ENCODE data around the gene SCN8A. TPM values are rescaled to one million over a fixed set of nuclear protein-coding genes. Genes with fewer than 3 reads are reported as not detected.
A peak's percentile ranks its signal among the peaks of the same experiment; 100 is the strongest.

Gene SCN8A
- total and polyA plus RNA-seq, 2 experiments from 2014 or later: 0.88 to 3.7 TPM

DNA sequence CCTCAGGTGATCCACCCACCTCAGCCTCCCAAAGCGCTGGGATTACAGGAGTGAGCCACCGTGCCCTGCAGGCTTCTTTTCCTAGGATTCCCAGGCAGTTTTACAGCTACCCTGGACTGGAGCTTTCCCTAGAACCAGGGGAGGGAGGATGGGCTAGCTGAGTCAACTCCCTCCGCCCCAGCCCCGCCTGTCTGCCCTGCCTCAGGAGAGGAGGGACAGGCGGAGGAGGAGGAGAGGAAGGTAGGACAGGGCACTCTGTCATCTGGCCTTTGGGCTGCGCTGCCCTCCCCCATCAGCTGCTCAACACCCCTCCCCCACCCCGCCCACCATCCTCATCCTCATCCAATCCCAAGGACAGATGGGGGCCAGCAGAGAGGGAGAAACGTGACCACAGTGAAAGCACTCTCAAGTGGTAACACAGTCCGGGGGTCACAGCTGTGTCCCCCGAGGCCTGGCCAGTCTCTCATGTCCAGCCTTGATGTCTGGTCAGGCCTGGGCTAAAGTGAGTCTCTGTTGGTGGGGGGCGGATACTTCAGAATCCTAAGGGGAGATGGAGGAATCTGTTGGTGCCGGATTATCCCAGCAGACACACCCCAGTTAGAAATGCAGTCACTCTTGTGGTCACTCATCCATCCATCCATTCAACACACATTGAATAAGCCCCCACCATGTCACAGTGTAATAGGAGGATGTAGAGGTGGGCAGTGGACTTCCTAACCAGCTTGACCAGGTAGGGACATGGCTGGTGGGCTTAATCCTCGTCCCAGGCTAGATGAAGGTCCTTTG is 245.2 kb downstream of the SCN8A start:
- TF ChIP-seq, protein P1, sequence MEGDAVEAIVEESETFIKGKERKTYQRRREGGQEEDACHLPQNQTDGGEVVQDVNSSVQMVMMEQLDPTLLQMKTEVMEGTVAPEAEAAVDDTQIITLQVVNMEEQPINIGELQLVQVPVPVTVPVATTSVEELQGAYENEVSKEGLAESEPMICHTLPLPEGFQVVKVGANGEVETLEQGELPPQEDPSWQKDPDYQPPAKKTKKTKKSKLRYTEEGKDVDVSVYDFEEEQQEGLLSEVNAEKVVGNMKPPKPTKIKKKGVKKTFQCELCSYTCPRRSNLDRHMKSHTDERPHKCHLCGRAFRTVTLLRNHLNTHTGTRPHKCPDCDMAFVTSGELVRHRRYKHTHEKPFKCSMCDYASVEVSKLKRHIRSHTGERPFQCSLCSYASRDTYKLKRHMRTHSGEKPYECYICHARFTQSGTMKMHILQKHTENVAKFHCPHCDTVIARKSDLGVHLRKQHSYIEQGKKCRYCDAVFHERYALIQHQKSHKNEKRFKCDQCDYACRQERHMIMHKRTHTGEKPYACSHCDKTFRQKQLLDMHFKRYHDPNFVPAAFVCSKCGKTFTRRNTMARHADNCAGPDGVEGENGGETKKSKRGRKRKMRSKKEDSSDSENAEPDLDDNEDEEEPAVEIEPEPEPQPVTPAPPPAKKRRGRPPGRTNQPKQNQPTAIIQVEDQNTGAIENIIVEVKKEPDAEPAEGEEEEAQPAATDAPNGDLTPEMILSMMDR (IDR thresholded peaks at IDR 0.05; ENCODE audit: low read depth, low read length): no peak
- no peak overlapping the region for H3K4me3 ChIP-seq
- DNase-seq (ENCODE audit: low read depth in 1 of 2, low spot score in 1 of 2): no peak
- H3K27ac ChIP-seq: no peak overlapping the region
- H3K4me1 ChIP-seq (ENCODE audit: low read depth): peaks cover 19% of the 10 kb centered on the region
- no peaks in the 10 kb centered on the region for H3K9me3 ChIP-seq (ENCODE audit: low read depth)
- no peaks in the 10 kb centered on the region for H3K27me3 ChIP-seq
- no peaks in the 10 kb centered on the region for H3K36me3 ChIP-seq

DNA sequence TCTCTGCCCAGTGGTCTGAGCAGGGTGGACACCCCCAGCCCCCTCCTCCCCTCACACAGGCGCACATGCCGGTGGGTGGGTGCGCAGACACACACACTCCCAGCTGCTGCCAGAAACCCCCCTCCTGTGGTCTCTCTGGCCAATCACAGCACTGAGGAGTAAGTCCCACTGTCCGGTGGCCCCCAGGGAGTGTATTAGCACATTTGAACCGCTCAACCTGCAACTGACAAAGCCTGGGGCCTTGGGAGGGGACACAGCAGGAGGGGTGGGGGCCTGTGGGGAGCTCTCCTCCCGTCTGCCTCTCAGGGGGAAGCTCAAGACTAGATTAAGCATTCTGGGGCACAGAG is 245.8 kb downstream of the SCN8A start:
- DNase-seq (ENCODE audit: low read depth in 1 of 2, low spot score in 1 of 2): no peak
- Histone ChIP-seq H3K4me1 (ENCODE audit: low read depth) (peaks cover 19% of the 10 kb centered on the region), H3K4me3 (no peak overlapping the region), H3K36me3 (no peaks in the 10 kb centered on the region), H3K9me3 (ENCODE audit: low read depth) (no peaks in the 10 kb centered on the region), H3K27ac (no peak overlapping the region), H3K27me3 (no peaks in the 10 kb centered on the region)
- TF ChIP-seq, protein P1 (IDR thresholded peaks at IDR 0.05; ENCODE audit: low read depth, low read length): no peak

DNA sequence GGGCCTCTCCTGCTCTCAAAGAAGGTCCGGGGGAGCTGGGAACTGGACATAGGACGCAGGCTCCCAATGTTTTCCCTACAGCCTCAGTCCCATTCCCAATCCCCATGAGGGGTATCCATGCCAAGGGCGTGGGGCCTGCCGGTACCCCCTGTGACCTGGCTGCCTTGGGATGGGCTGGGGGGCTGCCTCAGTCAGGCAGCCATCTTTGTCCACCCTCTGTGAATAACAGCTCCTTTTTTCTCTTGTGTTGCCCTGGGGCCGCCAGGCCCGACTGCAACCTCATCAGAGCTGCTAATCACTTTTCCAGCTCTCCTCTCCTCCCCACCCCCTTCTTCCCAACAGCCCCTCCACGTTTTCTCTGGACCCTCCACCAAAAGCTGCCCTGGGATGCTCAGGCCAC is 246.3 kb downstream of the SCN8A start:
- TF ChIP-seq, protein P1 (IDR thresholded peaks at IDR 0.05; ENCODE audit: low read depth, low read length): no peak
- Histone ChIP-seq H3K27ac (no peak overlapping the region), H3K4me3 (no peak overlapping the region), H3K9me3 (ENCODE audit: low read depth) (no peaks in the 10 kb centered on the region), H3K36me3 (no peaks in the 10 kb centered on the region), H3K4me1 (ENCODE audit: low read depth) (peaks cover 19% of the 10 kb centered on the region), H3K27me3 (no peaks in the 10 kb centered on the region)
- DNase-seq (ENCODE audit: low read depth in 1 of 2, low spot score in 1 of 2): no peak

DNA sequence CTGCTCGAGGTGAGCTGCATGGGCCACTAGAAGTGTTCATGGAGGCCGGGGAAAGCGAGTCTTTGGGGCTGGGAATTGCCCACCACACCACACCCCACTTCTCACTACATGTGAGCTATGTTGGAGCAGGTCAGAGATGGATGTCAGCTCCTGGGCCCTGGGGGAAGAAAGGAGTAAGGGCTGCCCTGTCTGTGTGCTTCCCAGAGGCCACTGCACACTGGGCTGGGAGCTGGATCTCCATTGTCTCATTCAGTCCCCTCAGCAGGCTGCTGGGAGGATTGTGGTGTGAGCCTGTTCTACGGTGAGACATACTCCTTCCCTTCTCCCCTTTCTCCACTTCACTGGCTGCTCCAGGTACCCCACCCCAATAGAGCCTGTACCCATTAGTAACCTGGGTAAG is 247.0 kb downstream of the SCN8A start:
- Histone ChIP-seq H3K27ac (no peak overlapping the region), H3K4me1 (ENCODE audit: low read depth) (peaks cover 19% of the 10 kb centered on the region), H3K36me3 (no peaks in the 10 kb centered on the region), H3K27me3 (no peaks in the 10 kb centered on the region), H3K9me3 (ENCODE audit: low read depth) (no peaks in the 10 kb centered on the region), H3K4me3 (no peak overlapping the region)
- TF ChIP-seq, protein P1 (IDR thresholded peaks at IDR 0.05; ENCODE audit: low read depth, low read length): no peak
- DNase-seq (ENCODE audit: low read depth in 1 of 2, low spot score in 1 of 2): no peak

DNA sequence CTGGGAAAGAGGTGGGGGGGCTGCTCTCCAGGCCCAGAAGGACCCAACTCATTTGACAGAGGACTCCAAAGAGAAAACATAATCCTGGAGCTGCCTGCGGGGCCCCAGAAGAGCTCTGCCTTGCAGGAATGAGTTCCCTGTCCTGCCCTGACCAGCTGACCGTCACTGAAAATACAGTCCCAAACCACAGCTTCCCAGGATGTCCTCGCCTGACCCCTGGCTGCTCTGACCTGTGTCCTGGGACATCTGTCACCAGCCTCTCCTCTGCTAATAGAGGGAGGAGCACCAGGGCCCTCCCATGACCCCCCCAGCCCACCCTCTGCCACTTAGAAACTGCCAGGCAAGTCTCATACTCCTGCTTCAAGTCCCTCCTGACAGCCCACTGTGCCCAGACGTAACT is 247.7 kb downstream of the SCN8A start:
- H3K4me3 ChIP-seq: no peak overlapping the region
- peaks cover 19% of the 10 kb centered on the region for H3K4me1 ChIP-seq (ENCODE audit: low read depth)
- H3K9me3 ChIP-seq (ENCODE audit: low read depth): no peaks in the 10 kb centered on the region
- no peaks in the 10 kb centered on the region for H3K27me3 ChIP-seq
- peak in 1 of 2 donors; percentile 63 for DNase-seq (ENCODE audit: low read depth in 1 of 2, low spot score in 1 of 2)
- no peak overlapping the region for H3K27ac ChIP-seq
- TF ChIP-seq, protein P1 (IDR thresholded peaks at IDR 0.05; ENCODE audit: low read depth, low read length): no peak
- H3K36me3 ChIP-seq: no peaks in the 10 kb centered on the region

Measured in cardiac muscle cell (in vitro differentiated cells and primary cell).